Neural progenitor cell (in vitro differentiated cells): ENCODE data around the gene UBAC1. TPM values are rescaled to one million over a fixed set of nuclear protein-coding genes. Genes with fewer than 3 reads are reported as not detected.
A peak's percentile ranks its signal among the peaks of the same experiment; 100 is the strongest.
"Not testable (repeated sequence)": the region's sequence is repeated elsewhere in the genome, so short reads cannot be mapped to it uniquely, and the experiment has no call there.

Experiments used
- DNase-seq: peaks from one replicate; pipeline ENCODE4 v3.0.0-alpha.2; 2016; ENCODE audit warnings: low spot score
- H2AFZ ChIP-seq: fragments of 200-600 bp; sonication (generic); replicated peaks from 2 replicates; pipeline ENCODE4 v1.6.1; 2016; ENCODE audit warnings: antibody characterized with exemption
- H3F3A ChIP-seq: fragments of 200-600 bp; sonication (generic); 2 replicates; pipeline ENCODE4 v1.6.1; 2016; ENCODE audit warnings: antibody characterized with exemption, low read depth
- H3K27ac ChIP-seq: fragments of 200-600 bp; sonication (generic); 2 replicates; pipeline ENCODE4 v1.5.1; 2016; ENCODE audit warnings: mild to moderate bottlenecking
- H3K27me3 ChIP-seq: fragments of 200-600 bp; sonication (generic); 2 replicates; pipeline ENCODE4 v1.6.1; 2016; ENCODE audit warnings: mild to moderate bottlenecking, moderate library complexity
- H3K36me3 ChIP-seq: fragments of 200-600 bp; sonication (generic); 2 replicates; pipeline ENCODE4 v1.5.1; 2016
- H3K4me1 ChIP-seq: fragments of 200-600 bp; sonication (generic); 2 replicates; pipeline ENCODE4 v1.6.1; 2016; ENCODE audit warnings: mixed run types
- H3K4me2 ChIP-seq: fragments of 200-600 bp; sonication (generic); 2 replicates; pipeline ENCODE4 v1.6.1; 2016
- H3K4me3 ChIP-seq: fragments of 200-600 bp; sonication (generic); 2 replicates; pipeline ENCODE4 v1.5.1; 2016
- H3K79me2 ChIP-seq: fragments of 200-600 bp; sonication (generic); 2 replicates; pipeline ENCODE4 v1.6.1; 2016; ENCODE audit warnings: low read depth
- H3K9ac ChIP-seq: fragments of 200-600 bp; sonication (generic); 2 replicates; pipeline ENCODE4 v1.6.1; 2016
- H3K9me3 ChIP-seq: fragments of 200-600 bp; sonication (generic); 2 replicates; pipeline ENCODE4 v1.5.1; 2016; ENCODE audit warnings: low read depth
- H4K20me1 ChIP-seq: fragments of 200-600 bp; sonication (generic); 2 replicates; pipeline ENCODE4 v1.6.1; 2016; ENCODE audit warnings: low read depth
- H3K27ac Mint-ChIP-seq: 3 replicates; pipeline ENCODE4 v1.8.0; 2021; ENCODE audit warnings: mixed read lengths
- H3K27me3 Mint-ChIP-seq: 2 replicates; pipeline ENCODE4 v1.8.0; 2022; ENCODE audit warnings: low read depth, mild to moderate bottlenecking, inconsistent platforms, moderate library complexity, mixed read lengths; ENCODE audit not compliant: insufficient read depth
- H3K36me3 Mint-ChIP-seq: 3 replicates; pipeline ENCODE4 v1.8.0; 2021; ENCODE audit warnings: mixed read lengths
- H3K4me1 Mint-ChIP-seq: 3 replicates; pipeline ENCODE4 v1.8.0; 2021; ENCODE audit warnings: mixed read lengths
- H3K4me3 Mint-ChIP-seq: 3 replicates; pipeline ENCODE4 v1.8.0; 2021; ENCODE audit warnings: mild to moderate bottlenecking, moderate library complexity, mixed read lengths
- H3K9me3 Mint-ChIP-seq: 3 replicates; pipeline ENCODE4 v1.8.0; 2020; ENCODE audit warnings: mixed read lengths
- EZH2 ChIP-seq: fragments of 200-600 bp; sonication (generic); IDR thresholded peaks from 2 replicates; pipeline ENCODE4 v1.6.1; 2017; ENCODE audit warnings: antibody characterized with exemption, mild to moderate bottlenecking, moderate library complexity
- EZH2phosphoT487 ChIP-seq: fragments of 200-600 bp; sonication (generic); IDR thresholded peaks from 2 replicates; pipeline ENCODE4 v1.6.1; 2017; ENCODE audit warnings: antibody characterized with exemption
- total RNA-seq: library from RNA; depleted of rRNA; stranded (reverse); fragments of >200 nt; gene quantifications from 2 replicates; pipeline ENCODE4 v1.2.3, GENCODE V29; 2015; ENCODE audit warnings: low replicate concordance
- TF ChIP-seq, protein P1 (sequence below): fragments of 200-600 bp; sonication (generic); IDR thresholded peaks from 2 replicates; pipeline ENCODE4 v1.5.1; 2017; ENCODE audit warnings: antibody characterized with exemption, mild to moderate bottlenecking

The UBAC1 gene
- total RNA-seq, 1 donor from 2014 or later = 66.0 TPM

- H2AFZ ChIP-seq = no peak overlapping the region
- TF ChIP-seq, protein P1, sequence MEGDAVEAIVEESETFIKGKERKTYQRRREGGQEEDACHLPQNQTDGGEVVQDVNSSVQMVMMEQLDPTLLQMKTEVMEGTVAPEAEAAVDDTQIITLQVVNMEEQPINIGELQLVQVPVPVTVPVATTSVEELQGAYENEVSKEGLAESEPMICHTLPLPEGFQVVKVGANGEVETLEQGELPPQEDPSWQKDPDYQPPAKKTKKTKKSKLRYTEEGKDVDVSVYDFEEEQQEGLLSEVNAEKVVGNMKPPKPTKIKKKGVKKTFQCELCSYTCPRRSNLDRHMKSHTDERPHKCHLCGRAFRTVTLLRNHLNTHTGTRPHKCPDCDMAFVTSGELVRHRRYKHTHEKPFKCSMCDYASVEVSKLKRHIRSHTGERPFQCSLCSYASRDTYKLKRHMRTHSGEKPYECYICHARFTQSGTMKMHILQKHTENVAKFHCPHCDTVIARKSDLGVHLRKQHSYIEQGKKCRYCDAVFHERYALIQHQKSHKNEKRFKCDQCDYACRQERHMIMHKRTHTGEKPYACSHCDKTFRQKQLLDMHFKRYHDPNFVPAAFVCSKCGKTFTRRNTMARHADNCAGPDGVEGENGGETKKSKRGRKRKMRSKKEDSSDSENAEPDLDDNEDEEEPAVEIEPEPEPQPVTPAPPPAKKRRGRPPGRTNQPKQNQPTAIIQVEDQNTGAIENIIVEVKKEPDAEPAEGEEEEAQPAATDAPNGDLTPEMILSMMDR = no peak
- TF ChIP-seq EZH2phosphoT487 (no peak), EZH2 (no peak)
- H3K27ac ChIP-seq = peak overlapping the region; percentile 12
- peaks cover 19% of the 10 kb centered on the region for H3K79me2 ChIP-seq
- no peaks in the 10 kb centered on the region for H3K36me3 ChIP-seq
- H3K9me3 ChIP-seq = no peaks in the 10 kb centered on the region
- no peak overlapping the region for H3K27ac Mint-ChIP-seq
- peaks cover 8% of the 10 kb centered on the region for H4K20me1 ChIP-seq
- peak; percentile 53 for DNase-seq
- H3K9me3 Mint-ChIP-seq = no peaks in the 10 kb centered on the region
- peak overlapping the region; percentile 12 for H3K4me2 ChIP-seq
- H3K4me3 ChIP-seq = no peak overlapping the region
- peaks cover 5% of the 10 kb centered on the region for H3K36me3 Mint-ChIP-seq
- H3F3A ChIP-seq = no peaks in the 10 kb centered on the region
- no peak overlapping the region for H3K4me3 Mint-ChIP-seq
- no peak overlapping the region for H3K9ac ChIP-seq
- H3K4me1 ChIP-seq = peaks cover 6% of the 10 kb centered on the region
- peaks cover 10% of the 10 kb centered on the region for H3K4me1 Mint-ChIP-seq
- H3K27me3 Mint-ChIP-seq = no peaks in the 10 kb centered on the region
- H3K27me3 ChIP-seq = no peaks in the 10 kb centered on the region
Measured at GRCh38 chr9:135951889-135952663, 9.1 kb downstream of the UBAC1 start.

DNA sequence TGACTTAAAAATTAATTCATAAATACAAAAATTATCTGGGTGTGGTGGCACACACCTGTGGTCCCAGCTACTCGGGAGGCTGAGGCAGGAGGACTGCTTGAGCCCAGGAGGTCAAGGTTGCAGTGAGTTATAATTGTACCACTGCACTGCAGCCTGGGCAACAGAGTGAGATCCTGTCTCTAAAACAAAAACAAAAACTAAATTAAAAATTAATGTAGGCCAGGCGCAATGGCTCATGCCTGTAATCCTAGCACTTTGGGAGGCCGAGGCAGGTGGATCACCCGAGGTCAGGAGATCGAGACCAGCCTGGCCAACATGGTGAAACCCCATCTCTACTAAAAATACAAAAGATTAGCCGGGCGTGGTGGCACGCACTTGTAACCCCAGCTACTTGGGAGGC, 9.9 kb downstream of the UBAC1 start:
- H3K36me3 Mint-ChIP-seq, DNase-seq, H3K4me3 ChIP-seq, H3K27me3 Mint-ChIP-seq, H2AFZ ChIP-seq, H3K9ac ChIP-seq, H3K9me3 ChIP-seq, H3K4me1 ChIP-seq, H3K27ac ChIP-seq, H3K4me1 Mint-ChIP-seq, H3F3A ChIP-seq, H3K4me3 Mint-ChIP-seq, H3K4me2 ChIP-seq, H3K27ac Mint-ChIP-seq, H3K9me3 Mint-ChIP-seq, H3K27me3 ChIP-seq, H3K36me3 ChIP-seq, H4K20me1 ChIP-seq: not testable (repeated sequence)
- H3K79me2 ChIP-seq = peaks cover 11% of the 10 kb centered on the region

GRCh38 chr9:135950841-135951240, 10.3 kb downstream of the UBAC1 start:
- H3K4me3 Mint-ChIP-seq = not testable (repeated sequence)

DNA sequence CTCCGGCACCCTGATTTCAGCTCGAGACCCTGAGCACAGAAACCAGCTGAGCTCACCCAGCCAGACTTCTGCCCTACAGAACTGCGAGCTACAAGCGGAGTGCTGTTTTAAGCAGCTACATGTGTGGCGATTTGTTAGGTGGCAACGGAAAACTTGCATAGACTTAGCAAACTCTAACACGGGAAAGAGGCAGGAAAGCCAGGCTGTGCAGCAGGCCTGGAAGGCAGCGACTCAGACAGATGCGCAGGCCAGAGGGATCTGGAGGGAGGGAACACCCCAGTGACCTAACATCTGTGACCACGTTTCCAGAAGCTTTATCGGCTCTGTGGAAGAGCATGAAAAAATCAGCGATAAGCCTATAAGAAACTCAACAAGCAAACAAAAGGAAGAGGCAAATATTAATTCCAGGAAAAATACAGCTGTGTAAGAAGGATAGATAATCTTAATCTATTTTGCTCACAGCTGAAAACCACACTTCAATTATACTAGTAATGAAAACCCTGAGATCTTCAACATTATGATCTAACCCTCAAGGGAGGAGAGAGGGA, 11.0 kb downstream of the UBAC1 start:
- H3K9me3 Mint-ChIP-seq = no peaks in the 10 kb centered on the region
- Histone ChIP-seq H3K27ac (no peak overlapping the region), H3F3A (no peaks in the 10 kb centered on the region), H3K4me2 (no peak overlapping the region), H2AFZ (no peak overlapping the region), H3K9me3 (no peaks in the 10 kb centered on the region), H3K36me3 (no peaks in the 10 kb centered on the region), H4K20me1 (peaks cover 3% of the 10 kb centered on the region), H3K79me2 (peaks cover under 1% of the 10 kb centered on the region), H3K27me3 (no peaks in the 10 kb centered on the region), H3K9ac (no peak overlapping the region), H3K4me1 (peaks cover 6% of the 10 kb centered on the region), H3K4me3 (no peak overlapping the region)
- TF ChIP-seq, protein P1 = no peak
- TF ChIP-seq EZH2phosphoT487 (no peak), EZH2 (no peak)
- peaks cover 11% of the 10 kb centered on the region for H3K36me3 Mint-ChIP-seq
- H3K27ac Mint-ChIP-seq = no peak overlapping the region
- no peaks in the 10 kb centered on the region for H3K27me3 Mint-ChIP-seq
- DNase-seq = no peak
- H3K4me3 Mint-ChIP-seq = no peak overlapping the region
- peaks cover 10% of the 10 kb centered on the region for H3K4me1 Mint-ChIP-seq

More at GRCh38 chr9:135950841-135951240, 10.3 kb downstream of the UBAC1 start:
- not testable (repeated sequence) for H3K36me3 Mint-ChIP-seq, H3K27ac ChIP-seq, H3K9me3 Mint-ChIP-seq, H3K4me2 ChIP-seq, H4K20me1 ChIP-seq, H3K27ac Mint-ChIP-seq, H3F3A ChIP-seq, H3K9ac ChIP-seq, H3K9me3 ChIP-seq, H3K79me2 ChIP-seq, H3K4me1 ChIP-seq, H3K27me3 ChIP-seq, H3K36me3 ChIP-seq, DNase-seq, H3K4me1 Mint-ChIP-seq, H3K4me3 ChIP-seq, H2AFZ ChIP-seq, H3K27me3 Mint-ChIP-seq
